Activated CD4-positive, alpha-beta T cell treated with anti-CD3 and anti-CD28 coated beads, Interleukin-2, amount 50 U/mL, for 24 hours (primary cell): ENCODE data around the gene TRIOBP.

Source experiments
- DNase-seq, 2 donors: peaks; one replicate each; pipeline ENCODE4 v3.0.0-alpha.2; 2020; ENCODE audit warnings: low read depth in 1 of 2, low spot score in 1 of 2

The TRIOBP gene

GRCh38 chr22:37802310-37803194 lies 105.7 kb downstream of the TRIOBP start:
- DNase-seq = no peak

- no peak for DNase-seq
Measured at GRCh38 chr22:37803195-37803638, 106.4 kb downstream of the TRIOBP start.

GRCh38 chr22:37803639-37804351 lies 106.9 kb downstream of the TRIOBP start:
- no peak for DNase-seq

- no peak for DNase-seq
Measured at GRCh38 chr22:37804352-37804880, 107.6 kb downstream of the TRIOBP start.

- peak; percentile 56 for DNase-seq
Measured at GRCh38 chr22:37804881-37805809, 108.3 kb downstream of the TRIOBP start.

- no peak for DNase-seq
Measured at GRCh38 chr22:37805810-37806277, 109.0 kb downstream of the TRIOBP start.

GRCh38 chr22:37806409-37807333 lies 109.8 kb downstream of the TRIOBP start:
- DNase-seq = no peak

GRCh38 chr22:37807410-37808293 lies 110.8 kb downstream of the TRIOBP start, which contains the start of gene GCAT:
Gene GCAT (plus strand): TSS chr22:37807934. CDS start chr22:37807968, 34 bp downstream.
- DNase-seq = peak; percentile 75 to 85

GRCh38 chr22:37808294-37808657 lies 111.4 kb downstream of the TRIOBP start:
- no peak for DNase-seq

GRCh38 chr22:37809672-37810333 lies 113.0 kb downstream of the TRIOBP start:
- DNase-seq = no peak

GRCh38 chr22:37811867-37812266 lies 115.0 kb downstream of the TRIOBP start:
- no peak for DNase-seq

GRCh38 chr22:37812869-37813678 lies 116.2 kb downstream of the TRIOBP start:
- no peak for DNase-seq

- DNase-seq = no peak
Measured at GRCh38 chr22:37815593-37815992, 118.7 kb downstream of the TRIOBP start.

GRCh38 chr22:37816543-37817180 lies 119.8 kb downstream of the TRIOBP start:
- no peak for DNase-seq

GRCh38 chr22:37817705-37818408 lies 121.0 kb downstream of the TRIOBP start:
- peak; percentile 75 to 85 for DNase-seq
